SK-N-MC (cell line): ENCODE measurements around the gene CNNM1.

Experiments
- EZH2 ChIP-seq: fragments of 200-600 bp; sonication (generic); IDR thresholded peaks from one replicate; pipeline ENCODE4 v1.6.1; 2017; ENCODE audit warnings: antibody characterized with exemption
- POLR2AphosphoS5 ChIP-seq: IDR thresholded peaks from 2 replicates; pipeline ENCODE4 v1.6.1; 2012; ENCODE audit warnings: mild to moderate bottlenecking, low read depth, low read length, borderline replicate concordance

DNA sequence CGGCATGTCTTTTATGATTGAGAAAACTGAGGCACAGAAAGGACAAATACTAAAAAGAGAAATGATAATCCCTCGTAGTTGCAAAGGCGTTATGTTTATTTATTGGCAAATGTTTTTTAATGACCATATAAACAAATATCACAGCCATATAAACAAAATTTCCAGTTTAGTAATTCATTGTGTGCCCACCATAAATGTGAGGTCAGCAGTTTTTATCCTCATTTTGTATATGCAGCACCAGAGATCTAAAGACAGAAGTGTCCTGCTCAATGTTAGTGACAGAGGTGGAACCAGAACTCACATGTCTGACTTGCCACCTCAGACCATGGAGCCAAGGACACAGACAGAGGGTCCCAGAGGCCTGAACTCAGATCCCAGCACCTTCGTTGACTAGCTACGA is 14.1 kb downstream of the CNNM1 start:
- TF ChIP-seq EZH2 (no peak), POLR2AphosphoS5 (no peak)
